Measurements from ENCODE around the gene ZBTB43. TPM values are rescaled to one million over a fixed set of nuclear protein-coding genes. Genes with fewer than 3 reads are reported as not detected.

ZBTB43 gene
- total RNA-seq, 1 experiment from 2014 or later: 15.4 TPM

DNA sequence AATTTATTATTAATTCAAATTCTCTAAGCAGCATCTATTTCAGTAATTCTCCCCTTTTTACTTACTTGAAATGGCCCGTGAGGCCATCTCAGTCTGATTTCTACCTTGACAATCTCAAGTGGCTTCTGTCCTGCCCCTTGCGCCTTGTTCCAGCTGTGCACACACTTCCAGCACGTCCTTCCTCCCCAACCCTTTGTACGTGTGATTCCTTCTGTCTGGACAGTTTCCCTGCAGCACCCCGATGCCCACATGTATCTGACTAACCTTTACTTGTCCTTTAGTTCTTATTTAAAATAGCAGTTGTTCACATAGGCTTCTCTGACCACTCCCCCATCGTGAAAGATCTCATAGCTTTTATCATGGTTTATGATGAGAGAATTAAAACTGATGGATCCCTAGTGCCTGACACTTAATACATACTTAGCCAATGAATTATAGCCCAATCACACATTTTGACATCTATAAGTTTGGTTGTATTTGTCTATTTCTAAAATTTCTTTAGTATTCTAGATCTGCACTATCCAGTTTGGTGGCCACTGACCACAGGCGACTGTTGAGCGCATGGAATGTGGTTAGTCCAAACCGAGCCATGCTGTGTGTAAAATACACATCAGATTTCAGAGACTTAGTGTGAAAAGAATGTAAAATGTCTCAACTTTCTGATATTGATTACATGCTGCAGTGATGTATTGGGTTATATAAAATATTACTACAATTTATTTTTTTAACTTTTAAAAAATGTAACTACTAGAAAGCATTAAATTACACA is 69.9 kb downstream of the ZBTB43 start:
- Histone ChIP-seq H3K36me3 (ENCODE audit: control insufficient read depth in 1 of 2, insufficient read depth in 2 of 2, low read length in 2 of 2) (no peaks in the 10 kb centered on the region), H3K27me3 (ENCODE audit: insufficient read depth, low read length) (no peaks in the 10 kb centered on the region), H3K4me1 (ENCODE audit: control insufficient read depth in 1 of 2, insufficient read depth in 2 of 2, low read length in 2 of 2) (no peaks in the 10 kb centered on the region), H3K9me3 (ENCODE audit: control insufficient read depth in 1 of 2, insufficient read depth in 1 of 2, low read depth in 1 of 2, low read length in 2 of 2) (no peaks in the 10 kb centered on the region), H2AFZ (ENCODE audit: low read depth, low read length, poor library complexity, severe bottlenecking) (no peak overlapping the region), H3K9ac (ENCODE audit: low read length) (no peak overlapping the region), H3K79me2 (ENCODE audit: insufficient read depth, low read length) (peaks cover 32% of the 10 kb centered on the region), H4K20me1 (ENCODE audit: insufficient read depth) (no peaks in the 10 kb centered on the region), H3K4me3 (replicated peaks in 1 of 2; ENCODE audit: low read depth in 1 of 2, low read length in 2 of 2) (no peak overlapping the region), H3K4me2 (ENCODE audit: low read length) (no peak overlapping the region), H3K9me2 (ENCODE audit: insufficient read depth) (no peaks in the 10 kb centered on the region), H3K27ac (ENCODE audit: low read depth, low read length) (no peak overlapping the region)
- intact Hi-C loops (cut with micrococcal nuclease): no loop called here
- no peak for ATAC-seq
- no peak for DNase-seq (ENCODE audit: low read depth, low spot score)
- ChIA-PET CTCF (no interaction called here), RAD21 (ENCODE audit: low non-redundant PET in 1 of 2, low total read pairs in 2 of 2, uncharacterized antibody in 2 of 2, unreplicated experiment in 2 of 2) (no interaction called here), POLR2A (no interaction called here)
- TF ChIP-seq CEBPB (IDR thresholded peaks at IDR 0.05; ENCODE audit: low read depth) (no peak), SRF (IDR thresholded peaks at IDR 0.05; ENCODE audit: low read depth) (no peak), ZNF274 (IDR thresholded peaks at IDR 0.05; ENCODE audit: low read depth, low read length) (no peak), YY1 (IDR thresholded peaks at IDR 0.05; ENCODE audit: extremely low read depth, insufficient replicate concordance, low read depth, low read length) (no peak), FOSL1 (IDR thresholded peaks at IDR 0.05; ENCODE audit: low read depth) (no peak), TCF7L2 (IDR thresholded peaks at IDR 0.05; ENCODE audit: borderline replicate concordance, extremely low read depth, insufficient read depth, insufficient read length) (no peak)
- no TSS peak for BruUV-seq (replicated peaks)

DNA sequence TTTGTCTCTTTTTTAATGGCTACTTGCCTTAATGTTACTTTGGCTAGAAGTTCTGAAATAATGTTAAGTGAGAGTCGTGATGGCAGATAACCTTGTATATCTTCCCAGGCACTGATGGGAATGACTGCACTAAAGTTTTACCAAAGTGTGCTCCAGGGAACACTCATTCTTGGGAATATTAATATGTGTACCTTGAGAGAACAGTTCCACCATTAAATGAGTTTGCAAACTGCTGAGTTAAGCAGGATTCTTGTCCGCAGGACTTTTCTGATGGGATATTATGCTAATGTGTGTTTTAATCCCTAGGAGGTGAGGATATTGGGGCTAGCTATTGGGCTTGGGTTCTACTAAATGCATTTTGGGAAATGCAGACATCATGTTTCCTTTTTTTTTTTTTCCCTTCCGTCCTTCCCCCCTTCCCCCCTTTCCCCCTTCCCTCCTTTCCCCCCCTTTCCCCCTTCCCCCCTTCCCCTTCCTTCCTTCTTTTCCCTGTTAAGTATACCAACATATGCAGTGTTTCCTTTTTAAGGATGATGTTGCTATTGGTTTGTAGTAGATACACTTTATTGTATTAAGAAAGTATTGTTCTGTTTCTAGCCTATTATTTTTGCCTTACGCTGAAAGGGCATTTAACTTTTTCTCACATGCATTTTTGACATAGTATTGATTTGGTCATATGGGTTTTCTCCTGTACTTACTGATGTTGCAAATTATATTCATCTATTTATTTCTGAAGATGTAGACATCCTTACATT is 71.1 kb downstream of the ZBTB43 start:
- DNase-seq (ENCODE audit: low read depth, low spot score): no peak
- ChIA-PET POLR2A (no interaction called here), RAD21 (ENCODE audit: low non-redundant PET in 1 of 2, low total read pairs in 2 of 2, uncharacterized antibody in 2 of 2, unreplicated experiment in 2 of 2) (no interaction called here), CTCF (no interaction called here)
- Histone ChIP-seq H3K4me2 (ENCODE audit: low read length) (no peak overlapping the region), H3K4me1 (ENCODE audit: control insufficient read depth in 1 of 2, insufficient read depth in 2 of 2, low read length in 2 of 2) (no peaks in the 10 kb centered on the region), H4K20me1 (ENCODE audit: insufficient read depth) (no peaks in the 10 kb centered on the region), H3K27ac (ENCODE audit: low read depth, low read length) (no peak overlapping the region), H3K9me3 (ENCODE audit: control insufficient read depth in 1 of 2, insufficient read depth in 1 of 2, low read depth in 1 of 2, low read length in 2 of 2) (no peaks in the 10 kb centered on the region), H3K36me3 (ENCODE audit: control insufficient read depth in 1 of 2, insufficient read depth in 2 of 2, low read length in 2 of 2) (peaks cover 2 to 8% of the 10 kb centered on the region in 2 experiments; a peak in 2 of 4 replicates), H3K79me2 (ENCODE audit: insufficient read depth, low read length) (peaks cover 25% of the 10 kb centered on the region), H2AFZ (ENCODE audit: low read depth, low read length, poor library complexity, severe bottlenecking) (no peak overlapping the region), H3K27me3 (ENCODE audit: insufficient read depth, low read length) (no peaks in the 10 kb centered on the region), H3K4me3 (replicated peaks in 1 of 2; ENCODE audit: low read depth in 1 of 2, low read length in 2 of 2) (no peak overlapping the region), H3K9me2 (ENCODE audit: insufficient read depth) (no peaks in the 10 kb centered on the region), H3K9ac (ENCODE audit: low read length) (no peak overlapping the region)
- intact Hi-C loops (cut with micrococcal nuclease): no loop called here
- BruUV-seq (replicated peaks): no TSS peak
- no peak for ATAC-seq
- TF ChIP-seq TCF7L2 (IDR thresholded peaks at IDR 0.05; ENCODE audit: borderline replicate concordance, extremely low read depth, insufficient read depth, insufficient read length) (no peak), CBX3 (IDR thresholded peaks at IDR 0.05; ENCODE audit: low read depth) (no peak), POLR2AphosphoS5 (IDR thresholded peaks at IDR 0.05; ENCODE audit: low read depth, low read length) (no peak), EGR1 (IDR thresholded peaks at IDR 0.05; ENCODE audit: low read depth) (no peak), ELF1 (IDR thresholded peaks at IDR 0.05; ENCODE audit: borderline replicate concordance, low read depth) (no peak), ZNF274 (IDR thresholded peaks at IDR 0.05; ENCODE audit: low read depth, low read length) (no peak), EZH2phosphoT487 (IDR thresholded peaks at IDR 0.05; ENCODE audit: borderline replicate concordance) (no peak)
- TF ChIP-seq, protein P1, sequence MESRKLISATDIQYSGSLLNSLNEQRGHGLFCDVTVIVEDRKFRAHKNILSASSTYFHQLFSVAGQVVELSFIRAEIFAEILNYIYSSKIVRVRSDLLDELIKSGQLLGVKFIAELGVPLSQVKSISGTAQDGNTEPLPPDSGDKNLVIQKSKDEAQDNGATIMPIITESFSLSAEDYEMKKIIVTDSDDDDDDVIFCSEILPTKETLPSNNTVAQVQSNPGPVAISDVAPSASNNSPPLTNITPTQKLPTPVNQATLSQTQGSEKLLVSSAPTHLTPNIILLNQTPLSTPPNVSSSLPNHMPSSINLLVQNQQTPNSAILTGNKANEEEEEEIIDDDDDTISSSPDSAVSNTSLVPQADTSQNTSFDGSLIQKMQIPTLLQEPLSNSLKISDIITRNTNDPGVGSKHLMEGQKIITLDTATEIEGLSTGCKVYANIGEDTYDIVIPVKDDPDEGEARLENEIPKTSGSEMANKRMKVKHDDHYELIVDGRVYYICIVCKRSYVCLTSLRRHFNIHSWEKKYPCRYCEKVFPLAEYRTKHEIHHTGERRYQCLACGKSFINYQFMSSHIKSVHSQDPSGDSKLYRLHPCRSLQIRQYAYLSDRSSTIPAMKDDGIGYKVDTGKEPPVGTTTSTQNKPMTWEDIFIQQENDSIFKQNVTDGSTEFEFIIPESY (IDR thresholded peaks at IDR 0.05; ENCODE audit: extremely low read depth, insufficient replicate concordance, low read length): no peak
- TF ChIP-seq, protein P2, sequence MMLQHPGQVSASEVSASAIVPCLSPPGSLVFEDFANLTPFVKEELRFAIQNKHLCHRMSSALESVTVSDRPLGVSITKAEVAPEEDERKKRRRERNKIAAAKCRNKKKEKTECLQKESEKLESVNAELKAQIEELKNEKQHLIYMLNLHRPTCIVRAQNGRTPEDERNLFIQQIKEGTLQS (IDR thresholded peaks at IDR 0.05): no peak

All from HCT116 (cell line).